Activated T-cell treated with anti-CD3 and anti-CD28 coated beads, Interleukin-2, amount 50 U/mL, for 1 hour (primary cell): ENCODE data around the gene HTR5A.

ENCODE experiments used
- DNase-seq: peaks from one replicate; pipeline ENCODE4 v3.0.0-alpha.2; 2020

HTR5A gene

GRCh38 chr7:155093596-155093995 lies 23.5 kb downstream of the HTR5A start:
- no peak for DNase-seq

- no peak for DNase-seq
These were observed 24.6 kb downstream of the HTR5A start for GRCh38 chr7:155094636-155095135.

GRCh38 chr7:155097338-155097737 lies 27.2 kb downstream of the HTR5A start:
- no peak for DNase-seq

GRCh38 chr7:155103839-155104238 lies 33.7 kb downstream of the HTR5A start:
- DNase-seq = no peak

- no peak for DNase-seq
These were observed 34.8 kb downstream of the HTR5A start for GRCh38 chr7:155104913-155105312.

- no peak for DNase-seq
These were observed 36.2 kb downstream of the HTR5A start for GRCh38 chr7:155106356-155106755.

- no peak for DNase-seq
These were observed 37.0 kb downstream of the HTR5A start for GRCh38 chr7:155107126-155107525.

- no peak for DNase-seq
These were observed 38.2 kb downstream of the HTR5A start for GRCh38 chr7:155108144-155108901.

GRCh38 chr7:155109121-155109520 lies 39.0 kb downstream of the HTR5A start:
- DNase-seq = no peak

GRCh38 chr7:155115288-155115687 lies 45.2 kb downstream of the HTR5A start:
- no peak for DNase-seq

GRCh38 chr7:155119801-155120382 lies 49.8 kb downstream of the HTR5A start:
- DNase-seq = no peak

- DNase-seq = no peak
These were observed 50.3 kb downstream of the HTR5A start for GRCh38 chr7:155120460-155120859.

GRCh38 chr7:155122831-155123230 lies 52.7 kb downstream of the HTR5A start:
- DNase-seq = no peak

- DNase-seq = no peak
These were observed 53.3 kb downstream of the HTR5A start for GRCh38 chr7:155123413-155123812.

- DNase-seq = no peak
These were observed 54.6 kb downstream of the HTR5A start for GRCh38 chr7:155124706-155125105.

- no peak for DNase-seq
These were observed 59.1 kb downstream of the HTR5A start for GRCh38 chr7:155129186-155129585.

- DNase-seq = no peak
These were observed 59.7 kb downstream of the HTR5A start for GRCh38 chr7:155129789-155130188.

GRCh38 chr7:155130493-155130892 lies 60.4 kb downstream of the HTR5A start:
- no peak for DNase-seq

- no peak for DNase-seq
These were observed 61.0 kb downstream of the HTR5A start for GRCh38 chr7:155131090-155131489.

GRCh38 chr7:155132431-155132830 lies 62.3 kb downstream of the HTR5A start:
- DNase-seq = no peak

- DNase-seq = no peak
These were observed 66.6 kb downstream of the HTR5A start for GRCh38 chr7:155136619-155137243.
